ENCODE data around the gene SFXN3.

DNA sequence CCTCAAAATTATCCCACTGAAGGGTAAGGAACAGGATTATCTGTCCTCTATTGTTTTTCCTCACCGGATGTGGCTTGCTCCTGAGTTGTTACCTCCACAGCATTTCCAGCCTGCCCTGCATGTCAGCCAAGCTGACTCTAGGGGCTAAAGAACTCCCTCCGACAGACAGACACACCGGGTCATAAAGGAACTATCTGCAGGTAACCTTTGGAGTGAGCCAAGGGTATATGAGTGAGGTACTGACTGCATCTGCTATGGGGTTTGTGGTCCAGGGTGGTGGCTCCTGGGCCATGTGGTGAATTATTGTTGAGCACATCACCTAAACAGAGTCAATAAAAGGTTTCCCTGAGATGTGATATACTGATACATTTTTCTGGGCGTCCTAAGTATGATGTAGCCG is 23.8 kb downstream of the SFXN3 start:
- TF ChIP-seq, protein P1, sequence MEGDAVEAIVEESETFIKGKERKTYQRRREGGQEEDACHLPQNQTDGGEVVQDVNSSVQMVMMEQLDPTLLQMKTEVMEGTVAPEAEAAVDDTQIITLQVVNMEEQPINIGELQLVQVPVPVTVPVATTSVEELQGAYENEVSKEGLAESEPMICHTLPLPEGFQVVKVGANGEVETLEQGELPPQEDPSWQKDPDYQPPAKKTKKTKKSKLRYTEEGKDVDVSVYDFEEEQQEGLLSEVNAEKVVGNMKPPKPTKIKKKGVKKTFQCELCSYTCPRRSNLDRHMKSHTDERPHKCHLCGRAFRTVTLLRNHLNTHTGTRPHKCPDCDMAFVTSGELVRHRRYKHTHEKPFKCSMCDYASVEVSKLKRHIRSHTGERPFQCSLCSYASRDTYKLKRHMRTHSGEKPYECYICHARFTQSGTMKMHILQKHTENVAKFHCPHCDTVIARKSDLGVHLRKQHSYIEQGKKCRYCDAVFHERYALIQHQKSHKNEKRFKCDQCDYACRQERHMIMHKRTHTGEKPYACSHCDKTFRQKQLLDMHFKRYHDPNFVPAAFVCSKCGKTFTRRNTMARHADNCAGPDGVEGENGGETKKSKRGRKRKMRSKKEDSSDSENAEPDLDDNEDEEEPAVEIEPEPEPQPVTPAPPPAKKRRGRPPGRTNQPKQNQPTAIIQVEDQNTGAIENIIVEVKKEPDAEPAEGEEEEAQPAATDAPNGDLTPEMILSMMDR (IDR thresholded peaks at IDR 0.05; ENCODE audit: insufficient read depth, low read length, poor library complexity, severe bottlenecking): no peak
- TF ChIP-seq EZH2phosphoT487 (conservative IDR thresholded peaks at IDR 0.05; ENCODE audit: low read length): no peak
